Measurements from ENCODE around the gene CRACDL.
"Not testable (repeated sequence)": the region's sequence is repeated elsewhere in the genome, so short reads cannot be mapped to it uniquely, and the experiment has no call there.

- not testable (repeated sequence) for TF ChIP-seq CTCF (IDR thresholded peaks at IDR 0.05; ENCODE audit: low read depth, low read length, poor library complexity, severe bottlenecking); EZH2phosphoT487 (IDR thresholded peaks at IDR 0.05; ENCODE audit: borderline replicate concordance, low read length)
Observed at GRCh38 chr2:98752711-98753110, 183.3 kb downstream of the CRACDL start.

Data from DOHH2 (cell line).